Hepatocyte (in vitro differentiated cells): ENCODE measurements around the gene OR4K13. TPM values are rescaled to one million over a fixed set of nuclear protein-coding genes. Genes with fewer than 3 reads are reported as not detected.

Experiments
- polyA plus RNA-seq: library from polyadenylated mRNA; unstranded; fragments of >200 nt; fragmentation: Nextera tagmentation; extraction: Ambion mirVana; gene quantifications from 2 replicates; pipeline ENCODE4 v1.2.1, GENCODE V29; 2016
- total RNA-seq: library from RNA; depleted of rRNA; stranded (reverse); fragments of >200 nt; gene quantifications from 2 replicates; pipeline ENCODE4 v1.2.3, GENCODE V29; 2014

OR4K13 gene
- total and polyA plus RNA-seq, 2 experiments from 2014 or later = not detected

Other genes starting within 250 kb of the OR4K13 start
- gene OR4N2, start 232.3 kb downstream of the OR4K13 start, total RNA-seq = not detected in 2 replicates
- not detected in 2 replicates for gene OR4N2, start 232.3 kb downstream of the OR4K13 start, polyA plus RNA-seq
- gene OR4K2, start 160.9 kb downstream of the OR4K13 start, total RNA-seq = not detected in 2 replicates
- not detected in 2 replicates for gene OR4K2, start 160.9 kb downstream of the OR4K13 start, polyA plus RNA-seq
- gene OR4K5, start 115.4 kb downstream of the OR4K13 start, total RNA-seq = not detected in 2 replicates
- gene OR4K5, start 115.4 kb downstream of the OR4K13 start, polyA plus RNA-seq = not detected in 2 replicates
- not detected in 2 replicates for gene OR4K1, start 105.1 kb downstream of the OR4K13 start, total RNA-seq
- gene OR4K1, start 105.1 kb downstream of the OR4K13 start, polyA plus RNA-seq = not detected in 2 replicates
- not detected in 2 replicates for gene OR4K15, start 60.4 kb downstream of the OR4K13 start, total RNA-seq
- not detected in 2 replicates for gene OR4K15, start 60.4 kb downstream of the OR4K13 start, polyA plus RNA-seq
- gene OR4Q2, start 33.9 kb downstream of the OR4K13 start, total RNA-seq = not detected in 2 replicates
- not detected in 2 replicates for gene OR4Q2, start 33.9 kb downstream of the OR4K13 start, polyA plus RNA-seq
- not detected in 2 replicates for gene OR4K14, start 16.7 kb downstream of the OR4K13 start, total RNA-seq
- not detected in 2 replicates for gene OR4K14, start 16.7 kb downstream of the OR4K13 start, polyA plus RNA-seq
- gene OR4L1, start 24.0 kb upstream of the OR4K13 start, total RNA-seq = not detected in 2 replicates
- not detected in 2 replicates for gene OR4L1, start 24.0 kb upstream of the OR4K13 start, polyA plus RNA-seq
- not detected in 2 replicates for gene OR4K17, start 74.7 kb upstream of the OR4K13 start, total RNA-seq
- not detected in 2 replicates for gene OR4K17, start 74.7 kb upstream of the OR4K13 start, polyA plus RNA-seq
- not detected in 2 replicates for gene OR4N5, start 102.8 kb upstream of the OR4K13 start, total RNA-seq
- not detected in 2 replicates for gene OR4N5, start 102.8 kb upstream of the OR4K13 start, polyA plus RNA-seq
- not detected in 2 replicates for gene OR11G2, start 154.9 kb upstream of the OR4K13 start, total RNA-seq
- gene OR11G2, start 154.9 kb upstream of the OR4K13 start, polyA plus RNA-seq = not detected in 2 replicates
- gene OR11H6, start 187.7 kb upstream of the OR4K13 start, total RNA-seq = not detected in 2 replicates
- gene OR11H6, start 187.7 kb upstream of the OR4K13 start, polyA plus RNA-seq = not detected in 2 replicates
- gene OR11H7, start 192.9 kb upstream of the OR4K13 start, total RNA-seq = not detected in 2 replicates
- gene OR11H7, start 192.9 kb upstream of the OR4K13 start, polyA plus RNA-seq = not detected in 2 replicates
- not detected in 2 replicates for gene OR11H4, start 203.2 kb upstream of the OR4K13 start, total RNA-seq
- not detected in 2 replicates for gene OR11H4, start 203.2 kb upstream of the OR4K13 start, polyA plus RNA-seq